ENCODE results near the gene HLA-DRA. TPM values are rescaled to one million over a fixed set of nuclear protein-coding genes. Genes with fewer than 3 reads are reported as not detected.

HLA-DRA gene
- total and polyA plus RNA-seq, 2 of the 4 experiments (the other 2 are of a cell fraction) = not detected

DNA sequence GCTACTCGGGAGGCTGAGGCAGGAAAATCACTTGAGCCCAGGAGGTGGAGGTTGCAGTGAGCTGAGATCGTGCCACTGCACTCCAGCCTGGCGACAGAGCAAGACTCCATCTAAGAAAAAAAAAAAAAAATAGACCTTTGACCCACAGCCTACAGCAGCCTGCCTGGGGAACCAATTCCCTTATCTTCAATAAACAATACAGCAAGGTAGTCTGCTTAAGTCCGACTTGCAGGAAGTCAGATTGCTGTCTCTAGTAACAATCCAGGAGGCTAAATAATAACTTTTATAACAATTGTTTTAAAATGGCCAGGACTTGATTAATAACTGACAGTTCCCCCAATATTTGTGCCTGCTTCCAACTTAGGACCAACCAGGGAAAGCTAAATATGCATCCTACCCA lies 13.3 kb upstream of the HLA-DRA start:
- H3K27me3 ChIP-seq (ENCODE audit: control insufficient read depth, insufficient read depth, low read length) = peaks cover 2% of the 10 kb centered on the region; the same call in 1 of the 2 replicates
- H2BK15ac ChIP-seq (ENCODE audit: low read depth, low read length) = no peak overlapping the region
- H4K91ac ChIP-seq (ENCODE audit: insufficient read depth, low read depth, low read length) = no peak overlapping the region
- no peaks in the 10 kb centered on the region for H3K36me3 ChIP-seq (ENCODE audit: control insufficient read depth, insufficient read depth, low read length)
- H3K14ac ChIP-seq (replicated peaks; ENCODE audit: low read depth, low read length) = no peak overlapping the region
- H2AK5ac ChIP-seq (ENCODE audit: low read depth, low read length) = no peak overlapping the region
- no peak for DNase-seq
- H4K5ac ChIP-seq (ENCODE audit: low read depth, low read length) = no peak overlapping the region
- H3K4me3 ChIP-seq (ENCODE audit: insufficient read depth, low read depth, low read length) = no peak overlapping the region
- BruUV-seq (replicated peaks) = no TSS peak
- no peak overlapping the region for H3K18ac ChIP-seq (ENCODE audit: low read depth, low read length)
- no CpG with 5 or more reads among the region's 4 CpGs for WGBS, 2 experiments (ENCODE audit: extremely low coverage in 2 of 2, insufficient read length in 1 of 2)
- H4K8ac ChIP-seq (ENCODE audit: low read depth in 2 of 2, low read length in 2 of 2) = no peak overlapping the region
- CTCF ChIA-PET = interaction anchor here (1.3 kb wide), 1 partner anchor 13 kb away, joined by 4 read pairs; no protein-coding TSS in a partner anchor
- H3K27ac ChIP-seq (ENCODE audit: insufficient read depth, low read length) = no peak overlapping the region
- ATAC-seq (ENCODE audit: low read depth) = no peak
- H3K9me3 ChIP-seq (ENCODE audit: control insufficient read depth, insufficient read depth, low read length) = no peaks in the 10 kb centered on the region
- no peak for TF ChIP-seq CEBPB (IDR thresholded peaks at IDR 0.05; ENCODE audit: low read depth, low read length)
- TF ChIP-seq CHD1 (IDR thresholded peaks at IDR 0.05; ENCODE audit: low read depth, low read length) = no peak
- no peak for TF ChIP-seq USF2 (IDR thresholded peaks at IDR 0.05; ENCODE audit: low read depth, low read length)
- no peak for TF ChIP-seq MXI1 (IDR thresholded peaks at IDR 0.05; ENCODE audit: borderline replicate concordance, low read depth, low read length)
- TF ChIP-seq RFX5 (IDR thresholded peaks at IDR 0.05; ENCODE audit: low read depth, low read length) = no peak
- no peak for TF ChIP-seq POLR2A (IDR thresholded peaks at IDR 0.05; ENCODE audit: low read depth, low read length)
- TF ChIP-seq FOS (IDR thresholded peaks at IDR 0.05; ENCODE audit: low read depth, low read length) = no peak
- no peak for TF ChIP-seq CTCF (conservative IDR thresholded peaks at IDR 0.05; ENCODE audit: low read depth, low read length)
- TF ChIP-seq SMC3 (IDR thresholded peaks at IDR 0.05; ENCODE audit: low read depth, low read length) = no peak
- no peak for TF ChIP-seq MAZ (IDR thresholded peaks at IDR 0.05; ENCODE audit: borderline replicate concordance, low read depth, low read length)
- no peak for TF ChIP-seq BHLHE40 (IDR thresholded peaks at IDR 0.05; ENCODE audit: low read depth, low read length)
- TF ChIP-seq ELK1 (IDR thresholded peaks at IDR 0.05; ENCODE audit: borderline replicate concordance, low read depth, low read length) = no peak
- no peak for TF ChIP-seq RAD21 (IDR thresholded peaks at IDR 0.05; ENCODE audit: low read length)
- TF ChIP-seq RCOR1 (IDR thresholded peaks at IDR 0.05; ENCODE audit: insufficient replicate concordance, low read length) = no peak
- no peak for TF ChIP-seq MAFK (IDR thresholded peaks at IDR 0.05; ENCODE audit: low read depth, low read length)
- no peak for TF ChIP-seq NFE2L2 (IDR thresholded peaks at IDR 0.05; ENCODE audit: low read depth, low read length)
- no peaks in the 10 kb centered on the region for H4K20me1 ChIP-seq (ENCODE audit: insufficient read depth, low read length)
- H2AK9ac ChIP-seq (replicated peaks; ENCODE audit: low read depth, low read length, poor library complexity) = no peak overlapping the region
- no peak overlapping the region for H3K23ac ChIP-seq (ENCODE audit: low read depth, low read length)
- no peaks in the 10 kb centered on the region for H3K4me1 ChIP-seq (ENCODE audit: control insufficient read depth, insufficient read depth, low read length)
- H3K56ac ChIP-seq (ENCODE audit: extremely low read depth, insufficient read depth, low read length) = no peak overlapping the region
- intact Hi-C loops (cut with micrococcal nuclease) (no loop called here), in situ Hi-C loops (cut with MboI; ENCODE audit: low sequenced_read_pairs) (no loop called here), dilution Hi-C loops (cut with HindIII; ENCODE audit: low sequenced_read_pairs, unreplicated experiment) (no loop called here)
- no peak overlapping the region for H3K9ac ChIP-seq (ENCODE audit: low read depth, low read length)
- no peak overlapping the region for H2AFZ ChIP-seq (replicated peaks; ENCODE audit: low read length, poor library complexity)
- no peak overlapping the region for H2BK20ac ChIP-seq (ENCODE audit: low read depth, low read length)
- POLR2A ChIA-PET (ENCODE audit: unreplicated experiment) = no interaction called here
- H2BK5ac ChIP-seq (ENCODE audit: low read depth, low read length, poor library complexity, severe bottlenecking) = no peak overlapping the region
- H3K4me2 ChIP-seq (ENCODE audit: low read depth, low read length) = no peak overlapping the region
- H3K9me1 ChIP-seq (ENCODE audit: insufficient read depth, low read length) = no peaks in the 10 kb centered on the region
- no peak overlapping the region for H2BK120ac ChIP-seq (ENCODE audit: low read depth, low read length)
- H3K4ac ChIP-seq (ENCODE audit: low read depth, low read length) = no peak overlapping the region
- no peaks in the 10 kb centered on the region for H3K79me1 ChIP-seq (ENCODE audit: low read depth in 1 of 2, low read length in 2 of 2)
